ENCODE data around the gene TNRC18.

DNA sequence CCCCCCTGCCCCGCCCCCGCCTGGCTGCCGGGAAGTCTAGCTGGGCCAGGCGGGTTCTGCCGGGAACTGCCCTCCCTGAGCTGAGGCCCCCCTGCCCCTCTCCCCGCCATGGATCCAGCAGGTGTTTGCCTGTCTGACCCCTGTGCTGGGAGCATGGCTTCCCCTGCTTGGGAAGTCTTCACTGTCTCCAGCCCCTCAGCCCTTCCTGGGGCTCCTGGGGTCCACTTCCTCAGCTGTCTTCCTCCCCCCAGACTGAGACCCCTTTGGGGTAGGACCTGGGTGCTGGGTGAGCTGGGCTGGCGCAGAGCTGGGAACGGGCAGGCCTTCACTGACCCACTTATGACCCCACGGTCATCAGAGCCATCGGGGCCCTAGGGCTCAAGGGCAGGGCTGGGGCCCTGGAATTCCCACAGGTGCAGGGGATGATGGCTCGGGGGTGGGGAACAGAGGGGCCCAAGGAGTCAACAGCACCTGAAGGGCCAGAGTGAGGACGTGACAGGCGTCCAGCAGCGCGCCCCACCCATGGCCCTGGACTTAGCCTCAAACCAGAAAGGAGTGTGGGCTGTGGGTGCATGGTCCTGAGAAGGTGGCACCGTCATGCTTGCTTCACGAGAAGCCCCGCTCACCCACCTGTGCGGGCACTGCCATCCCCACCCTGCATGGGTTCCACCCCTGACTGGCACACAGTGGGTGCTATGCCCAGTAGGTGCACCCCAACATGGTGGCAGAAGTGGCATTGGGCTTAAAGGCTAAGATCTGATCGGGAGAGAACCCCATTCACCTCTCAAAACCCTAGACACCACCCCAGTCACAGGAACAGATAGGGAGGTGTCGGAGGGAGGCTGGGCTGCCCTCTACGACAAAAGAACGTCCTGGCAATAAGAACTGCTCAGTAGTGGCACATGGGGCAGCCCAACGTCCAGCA is 16.2 kb upstream of the TNRC18 start:
- TF ChIP-seq, protein P1, sequence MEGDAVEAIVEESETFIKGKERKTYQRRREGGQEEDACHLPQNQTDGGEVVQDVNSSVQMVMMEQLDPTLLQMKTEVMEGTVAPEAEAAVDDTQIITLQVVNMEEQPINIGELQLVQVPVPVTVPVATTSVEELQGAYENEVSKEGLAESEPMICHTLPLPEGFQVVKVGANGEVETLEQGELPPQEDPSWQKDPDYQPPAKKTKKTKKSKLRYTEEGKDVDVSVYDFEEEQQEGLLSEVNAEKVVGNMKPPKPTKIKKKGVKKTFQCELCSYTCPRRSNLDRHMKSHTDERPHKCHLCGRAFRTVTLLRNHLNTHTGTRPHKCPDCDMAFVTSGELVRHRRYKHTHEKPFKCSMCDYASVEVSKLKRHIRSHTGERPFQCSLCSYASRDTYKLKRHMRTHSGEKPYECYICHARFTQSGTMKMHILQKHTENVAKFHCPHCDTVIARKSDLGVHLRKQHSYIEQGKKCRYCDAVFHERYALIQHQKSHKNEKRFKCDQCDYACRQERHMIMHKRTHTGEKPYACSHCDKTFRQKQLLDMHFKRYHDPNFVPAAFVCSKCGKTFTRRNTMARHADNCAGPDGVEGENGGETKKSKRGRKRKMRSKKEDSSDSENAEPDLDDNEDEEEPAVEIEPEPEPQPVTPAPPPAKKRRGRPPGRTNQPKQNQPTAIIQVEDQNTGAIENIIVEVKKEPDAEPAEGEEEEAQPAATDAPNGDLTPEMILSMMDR (IDR thresholded peaks at IDR 0.05), result no peak
- TF ChIP-seq, protein P2, sequence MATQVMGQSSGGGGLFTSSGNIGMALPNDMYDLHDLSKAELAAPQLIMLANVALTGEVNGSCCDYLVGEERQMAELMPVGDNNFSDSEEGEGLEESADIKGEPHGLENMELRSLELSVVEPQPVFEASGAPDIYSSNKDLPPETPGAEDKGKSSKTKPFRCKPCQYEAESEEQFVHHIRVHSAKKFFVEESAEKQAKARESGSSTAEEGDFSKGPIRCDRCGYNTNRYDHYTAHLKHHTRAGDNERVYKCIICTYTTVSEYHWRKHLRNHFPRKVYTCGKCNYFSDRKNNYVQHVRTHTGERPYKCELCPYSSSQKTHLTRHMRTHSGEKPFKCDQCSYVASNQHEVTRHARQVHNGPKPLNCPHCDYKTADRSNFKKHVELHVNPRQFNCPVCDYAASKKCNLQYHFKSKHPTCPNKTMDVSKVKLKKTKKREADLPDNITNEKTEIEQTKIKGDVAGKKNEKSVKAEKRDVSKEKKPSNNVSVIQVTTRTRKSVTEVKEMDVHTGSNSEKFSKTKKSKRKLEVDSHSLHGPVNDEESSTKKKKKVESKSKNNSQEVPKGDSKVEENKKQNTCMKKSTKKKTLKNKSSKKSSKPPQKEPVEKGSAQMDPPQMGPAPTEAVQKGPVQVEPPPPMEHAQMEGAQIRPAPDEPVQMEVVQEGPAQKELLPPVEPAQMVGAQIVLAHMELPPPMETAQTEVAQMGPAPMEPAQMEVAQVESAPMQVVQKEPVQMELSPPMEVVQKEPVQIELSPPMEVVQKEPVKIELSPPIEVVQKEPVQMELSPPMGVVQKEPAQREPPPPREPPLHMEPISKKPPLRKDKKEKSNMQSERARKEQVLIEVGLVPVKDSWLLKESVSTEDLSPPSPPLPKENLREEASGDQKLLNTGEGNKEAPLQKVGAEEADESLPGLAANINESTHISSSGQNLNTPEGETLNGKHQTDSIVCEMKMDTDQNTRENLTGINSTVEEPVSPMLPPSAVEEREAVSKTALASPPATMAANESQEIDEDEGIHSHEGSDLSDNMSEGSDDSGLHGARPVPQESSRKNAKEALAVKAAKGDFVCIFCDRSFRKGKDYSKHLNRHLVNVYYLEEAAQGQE (IDR thresholded peaks at IDR 0.05; ENCODE audit: low read depth, low read length), result no peak
- TF ChIP-seq RAD21 (IDR thresholded peaks at IDR 0.05; ENCODE audit: low read length) (no peak), TAF1 (IDR thresholded peaks at IDR 0.05; ENCODE audit: borderline replicate concordance, low read depth, low read length) (no peak), SMC3 (IDR thresholded peaks at IDR 0.05; ENCODE audit: low read depth, low read length) (no peak), EP300 (IDR thresholded peaks at IDR 0.05; ENCODE audit: borderline replicate concordance in 1 of 2, low read depth in 1 of 2, low read length in 1 of 2) (no peak), POLR2AphosphoS5 (IDR thresholded peaks at IDR 0.05; ENCODE audit: low read depth, low read length) (no peak), RFX5 (IDR thresholded peaks at IDR 0.05; ENCODE audit: low read length) (no peak), JUND (IDR thresholded peaks at IDR 0.05) (no peak), MXI1 (IDR thresholded peaks at IDR 0.05; ENCODE audit: low read depth, low read length) (no peak), YY1 (IDR thresholded peaks at IDR 0.05; ENCODE audit: low read depth) (no peak)

Data from SK-N-SH (cell line).